ENCODE measurements around the gene MCRIP2.

DNA sequence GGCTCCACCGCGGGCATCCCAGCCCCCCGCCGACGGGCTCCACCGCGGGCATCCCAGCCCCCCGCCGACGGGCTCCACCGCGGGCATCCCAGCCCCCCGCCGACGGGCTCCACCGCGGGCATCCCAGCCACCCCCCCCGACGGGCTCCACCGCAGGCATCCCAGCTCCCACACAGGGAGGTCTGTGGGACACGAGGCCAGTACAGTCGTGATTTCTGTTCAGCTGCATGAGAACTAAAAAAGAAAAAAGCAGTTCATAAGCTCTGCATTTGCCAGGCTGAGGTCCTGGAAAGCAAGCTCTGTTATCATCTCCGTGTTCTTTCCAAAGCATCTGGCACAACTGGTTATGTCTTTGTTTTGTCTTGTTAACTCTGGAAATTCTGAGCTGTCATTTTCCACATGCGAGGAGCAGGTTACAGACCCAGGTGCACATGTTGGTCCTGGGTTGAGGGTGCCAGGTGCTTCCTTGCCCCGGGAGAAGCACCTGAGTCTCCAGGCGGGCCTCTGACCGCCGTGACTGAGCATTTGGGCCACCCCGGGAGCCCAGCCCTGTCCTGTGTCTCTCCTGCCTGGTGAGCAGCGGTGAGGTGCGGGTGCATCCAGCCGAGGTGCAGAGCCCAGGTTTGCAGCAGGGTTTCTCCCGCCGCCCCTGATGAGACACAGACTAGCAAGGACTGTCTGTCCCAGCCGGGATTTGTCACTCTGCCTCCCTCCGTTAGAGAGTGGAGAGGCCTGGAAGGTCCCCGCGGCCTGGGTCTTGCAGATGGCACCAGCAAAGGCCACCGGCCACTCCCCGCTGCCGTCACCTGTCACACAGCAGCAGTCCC is 20.7 kb upstream of the MCRIP2 start:
- TF ChIP-seq, protein P1, sequence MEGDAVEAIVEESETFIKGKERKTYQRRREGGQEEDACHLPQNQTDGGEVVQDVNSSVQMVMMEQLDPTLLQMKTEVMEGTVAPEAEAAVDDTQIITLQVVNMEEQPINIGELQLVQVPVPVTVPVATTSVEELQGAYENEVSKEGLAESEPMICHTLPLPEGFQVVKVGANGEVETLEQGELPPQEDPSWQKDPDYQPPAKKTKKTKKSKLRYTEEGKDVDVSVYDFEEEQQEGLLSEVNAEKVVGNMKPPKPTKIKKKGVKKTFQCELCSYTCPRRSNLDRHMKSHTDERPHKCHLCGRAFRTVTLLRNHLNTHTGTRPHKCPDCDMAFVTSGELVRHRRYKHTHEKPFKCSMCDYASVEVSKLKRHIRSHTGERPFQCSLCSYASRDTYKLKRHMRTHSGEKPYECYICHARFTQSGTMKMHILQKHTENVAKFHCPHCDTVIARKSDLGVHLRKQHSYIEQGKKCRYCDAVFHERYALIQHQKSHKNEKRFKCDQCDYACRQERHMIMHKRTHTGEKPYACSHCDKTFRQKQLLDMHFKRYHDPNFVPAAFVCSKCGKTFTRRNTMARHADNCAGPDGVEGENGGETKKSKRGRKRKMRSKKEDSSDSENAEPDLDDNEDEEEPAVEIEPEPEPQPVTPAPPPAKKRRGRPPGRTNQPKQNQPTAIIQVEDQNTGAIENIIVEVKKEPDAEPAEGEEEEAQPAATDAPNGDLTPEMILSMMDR (IDR thresholded peaks at IDR 0.05; ENCODE audit: low read length) = no peak
- no peak for TF ChIP-seq EZH2 (optimal IDR thresholded peaks at IDR 0.05; ENCODE audit: low read depth, low read length)
- no peak for TF ChIP-seq EZH2phosphoT487 (IDR thresholded peaks at IDR 0.05; ENCODE audit: low read length)
